GDM1 (cell line): ENCODE data around the gene MRPL10.
A peak's percentile ranks its signal among the peaks of the same experiment; 100 is the strongest.

Experiments used
- DNase-seq: peaks from one replicate; lab custom pipeline; 2025; lab: John Stamatoyannopoulos, UW

MRPL10 gene

GRCh38 chr17:47857551-47858455 is 26.5 kb upstream of the MRPL10 start:
- DNase-seq, result peak; percentile 45

DNA sequence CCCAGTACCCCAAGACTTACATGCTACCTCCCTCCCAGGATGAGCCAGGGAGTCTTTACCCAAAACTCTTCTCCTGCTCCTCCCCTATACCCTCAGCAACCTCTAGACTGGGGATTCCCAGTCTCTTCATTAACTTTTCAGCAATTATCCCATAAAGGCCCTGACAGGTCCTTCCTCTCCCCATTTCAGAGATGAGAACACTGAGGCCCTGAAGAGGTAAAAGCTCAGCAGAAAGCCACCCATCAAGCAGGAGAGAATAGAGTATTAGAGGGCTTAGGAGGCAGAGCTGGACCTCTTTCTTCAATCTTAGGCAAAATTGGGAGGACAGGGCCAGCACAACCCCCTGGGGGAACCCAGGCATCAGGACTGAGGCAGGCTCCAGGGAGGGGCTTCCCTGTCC is 25.5 kb upstream of the MRPL10 start:
- DNase-seq, result no peak

DNA sequence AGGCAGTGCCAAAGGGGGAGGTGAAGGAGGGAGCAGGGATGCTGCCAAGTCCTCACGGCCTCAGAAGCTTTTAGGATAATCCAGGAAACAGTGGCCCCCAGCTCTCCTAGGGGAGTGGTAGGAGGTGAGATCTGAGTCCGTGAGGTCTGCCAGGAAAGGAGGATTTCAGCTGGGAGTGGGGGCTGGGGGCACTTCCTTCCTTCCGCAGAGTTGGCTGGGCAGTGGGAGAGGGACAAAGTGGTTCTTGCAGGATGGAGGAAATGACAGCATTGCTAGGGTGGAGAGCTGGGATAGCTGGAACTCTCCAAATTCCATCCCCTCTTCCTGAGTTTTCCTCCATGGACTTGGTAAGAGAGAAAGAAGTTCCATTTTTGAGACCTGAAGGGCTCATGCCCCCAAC is 24.4 kb upstream of the MRPL10 start:
- DNase-seq, result no peak

GRCh38 chr17:47853616-47854015 is 22.3 kb upstream of the MRPL10 start:
- no peak for DNase-seq

DNA sequence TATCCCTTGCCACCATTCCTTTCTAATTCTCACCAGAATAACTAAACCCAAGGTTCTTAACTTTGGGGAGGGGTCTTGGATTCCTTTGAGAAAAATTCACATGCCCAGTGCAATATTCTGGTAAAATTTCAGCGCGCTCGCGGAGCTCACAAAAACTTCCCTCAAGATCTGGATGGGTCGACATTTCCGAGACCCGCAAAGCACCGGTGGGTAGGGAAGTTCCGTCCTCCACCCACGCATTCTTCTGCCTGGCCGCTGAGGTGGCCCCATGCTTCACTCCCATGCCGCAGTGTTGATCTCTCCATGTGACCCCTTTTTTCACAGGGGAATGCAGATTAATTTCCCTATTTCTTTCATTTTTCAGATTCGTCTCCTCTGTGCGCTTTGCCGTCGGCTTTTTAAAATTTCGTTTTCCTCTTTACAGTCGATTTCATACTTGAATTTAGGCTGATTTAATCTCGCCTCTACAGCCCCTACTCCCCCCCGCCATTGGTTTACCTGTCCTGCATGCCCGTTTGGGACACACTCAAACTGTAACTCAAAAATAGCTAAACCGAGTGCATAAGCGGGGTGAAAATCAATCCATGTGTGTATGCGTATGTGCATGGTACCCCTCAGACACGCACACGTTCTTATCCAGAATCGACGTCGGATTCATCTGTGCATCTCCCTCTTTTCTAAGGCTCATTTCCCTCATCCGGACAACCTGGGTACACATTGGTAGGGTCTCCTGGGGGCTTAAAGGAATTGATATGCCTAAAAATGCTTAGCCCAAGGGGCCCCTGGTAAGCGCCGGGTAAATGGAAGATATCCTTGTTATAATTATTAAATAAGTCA is 21.0 kb upstream of the MRPL10 start:
- DNase-seq, result no peak

DNA sequence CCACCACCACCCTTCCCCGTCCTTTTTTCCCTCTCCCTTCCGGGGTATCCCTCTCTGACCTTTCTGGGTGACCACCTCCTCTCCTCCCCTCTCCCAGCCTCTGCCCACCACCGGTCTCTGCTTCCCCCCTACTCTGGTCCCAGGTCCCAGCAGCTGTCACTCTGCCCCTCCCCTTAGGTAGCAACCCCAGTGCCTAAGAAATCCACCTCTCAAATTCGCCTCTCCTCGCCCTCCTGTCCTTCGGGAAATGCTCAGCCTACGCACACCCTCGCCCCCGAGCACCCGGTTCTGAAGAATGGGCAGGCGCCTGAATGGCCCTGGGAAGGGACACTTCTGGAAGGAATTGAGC is 20.4 kb upstream of the MRPL10 start:
- DNase-seq, result no peak

GRCh38 chr17:47850692-47851573 is 19.6 kb upstream of the MRPL10 start, which contains the start of gene SP6:
Gene SP6 (minus strand): TSS chr17:47851163. CDS start chr17:47848429, 2,734 bp downstream.
- DNase-seq, result no peak

GRCh38 chr17:47850373-47850691 is 19.0 kb upstream of the MRPL10 start:
- DNase-seq, result no peak

DNA sequence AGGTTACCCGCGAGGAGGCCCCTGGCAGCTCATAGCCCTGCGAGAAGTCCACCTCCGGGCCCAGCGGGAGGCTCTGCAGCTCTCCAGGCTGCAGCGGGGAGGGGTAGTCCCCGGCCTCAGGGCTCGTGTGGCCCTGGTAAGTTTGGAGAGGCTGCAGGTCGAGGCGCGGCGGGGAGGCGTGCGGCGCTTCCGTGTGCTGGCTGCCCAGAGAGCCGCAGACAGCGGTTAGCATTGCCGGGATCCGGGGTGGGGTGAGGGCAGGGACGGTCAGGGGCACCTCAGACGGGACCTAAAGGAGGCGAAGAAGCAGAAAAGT is 16.8 kb upstream of the MRPL10 start:
- no peak for DNase-seq

DNA sequence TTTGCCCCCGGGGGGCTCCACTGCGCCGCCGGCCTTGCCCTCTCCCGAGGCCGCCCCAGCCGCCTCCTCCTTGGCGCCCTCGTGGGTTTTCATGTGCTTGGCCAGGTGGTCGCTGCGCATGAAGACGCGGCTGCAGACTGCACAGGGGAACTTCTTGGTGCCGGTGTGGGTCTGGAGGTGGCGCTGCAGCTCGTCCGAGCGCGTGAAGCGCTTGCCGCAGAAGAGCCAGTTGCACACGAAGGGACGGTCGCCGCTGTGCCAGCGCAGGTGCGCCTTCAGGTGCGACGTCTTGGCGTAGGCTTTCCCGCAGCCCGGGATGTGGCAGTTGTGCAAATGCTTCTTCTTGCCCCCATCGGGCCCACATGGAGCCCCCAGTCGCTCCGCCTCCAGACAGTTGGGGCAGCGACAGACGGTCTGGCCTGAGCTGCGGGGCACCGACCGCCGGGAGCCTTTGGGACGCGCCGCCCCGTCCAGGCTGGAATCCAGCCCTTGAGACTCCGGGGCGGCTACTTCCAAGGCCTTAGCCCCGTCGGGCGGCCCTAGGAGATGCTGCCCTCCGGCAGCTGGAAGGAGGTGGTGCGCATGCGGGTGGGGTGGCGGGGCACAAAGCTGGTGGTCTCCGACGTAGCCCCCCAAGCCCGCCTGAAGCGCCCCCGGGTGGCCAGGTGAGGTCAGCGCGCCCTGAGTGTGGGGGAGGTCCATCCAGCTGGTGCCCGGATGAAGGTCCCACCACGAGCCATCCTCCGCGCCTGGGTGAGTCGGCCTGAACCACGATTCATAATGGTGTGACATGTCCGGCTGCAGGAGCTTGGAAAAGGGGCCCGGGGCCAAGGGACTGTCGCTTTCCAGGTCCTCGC is 16.2 kb upstream of the MRPL10 start:
- no peak for DNase-seq

DNA sequence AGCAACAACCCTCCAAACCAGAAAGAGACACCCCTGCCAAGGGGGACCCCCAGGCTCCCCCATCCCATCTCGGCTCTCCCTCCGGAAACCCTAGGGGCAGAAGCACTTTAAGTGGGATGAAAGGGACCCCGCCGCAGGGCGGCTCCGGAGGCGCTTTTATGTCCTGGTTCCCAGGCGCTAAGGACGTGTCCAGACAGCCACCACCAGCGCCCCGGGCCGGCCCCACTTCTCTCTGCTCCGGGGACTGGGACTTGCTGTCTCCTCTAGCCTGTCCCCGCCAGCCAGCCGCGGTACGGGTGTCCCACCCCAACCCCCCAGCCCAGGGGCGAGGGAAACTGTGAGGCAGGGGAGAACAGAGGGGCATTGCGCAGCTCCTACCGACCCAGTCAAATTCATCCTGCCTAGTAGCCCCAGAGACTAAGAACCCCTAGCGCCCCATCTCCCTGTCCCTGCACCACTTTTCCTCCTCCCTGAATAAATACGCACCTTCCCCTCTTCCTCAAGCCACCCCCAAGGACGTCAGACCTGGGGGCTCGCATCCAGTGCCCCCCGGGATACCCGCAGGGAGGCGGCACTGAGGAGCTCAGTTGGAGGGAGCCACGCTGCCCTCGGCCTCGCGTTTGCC is 15.5 kb upstream of the MRPL10 start:
- no peak for DNase-seq

- no peak for DNase-seq
These were observed 14.4 kb upstream of the MRPL10 start for GRCh38 chr17:47845716-47846075.

GRCh38 chr17:47844814-47845715 is 13.7 kb upstream of the MRPL10 start:
- DNase-seq, result no peak

DNA sequence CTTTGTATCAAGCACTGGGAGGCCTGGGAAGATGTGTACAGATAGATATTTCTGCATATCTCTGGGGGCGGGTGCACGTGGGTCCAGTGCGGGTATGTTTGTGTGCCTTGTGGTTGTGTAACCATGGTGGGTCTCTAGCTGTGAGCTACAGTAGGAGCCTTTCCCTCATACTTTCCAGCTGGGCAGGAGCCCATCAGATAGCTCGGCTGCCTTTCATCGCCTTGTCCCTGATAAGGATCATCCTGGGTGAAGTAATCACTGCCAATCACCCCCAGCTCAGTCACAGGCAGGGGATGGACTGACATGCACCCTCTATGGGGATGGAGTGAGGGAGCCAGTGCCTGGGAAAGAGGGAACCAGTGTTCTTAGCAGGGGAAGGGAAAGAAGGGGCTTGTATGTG is 12.9 kb upstream of the MRPL10 start:
- DNase-seq, result no peak

GRCh38 chr17:47843391-47843730 is 12.0 kb upstream of the MRPL10 start:
- no peak for DNase-seq

DNA sequence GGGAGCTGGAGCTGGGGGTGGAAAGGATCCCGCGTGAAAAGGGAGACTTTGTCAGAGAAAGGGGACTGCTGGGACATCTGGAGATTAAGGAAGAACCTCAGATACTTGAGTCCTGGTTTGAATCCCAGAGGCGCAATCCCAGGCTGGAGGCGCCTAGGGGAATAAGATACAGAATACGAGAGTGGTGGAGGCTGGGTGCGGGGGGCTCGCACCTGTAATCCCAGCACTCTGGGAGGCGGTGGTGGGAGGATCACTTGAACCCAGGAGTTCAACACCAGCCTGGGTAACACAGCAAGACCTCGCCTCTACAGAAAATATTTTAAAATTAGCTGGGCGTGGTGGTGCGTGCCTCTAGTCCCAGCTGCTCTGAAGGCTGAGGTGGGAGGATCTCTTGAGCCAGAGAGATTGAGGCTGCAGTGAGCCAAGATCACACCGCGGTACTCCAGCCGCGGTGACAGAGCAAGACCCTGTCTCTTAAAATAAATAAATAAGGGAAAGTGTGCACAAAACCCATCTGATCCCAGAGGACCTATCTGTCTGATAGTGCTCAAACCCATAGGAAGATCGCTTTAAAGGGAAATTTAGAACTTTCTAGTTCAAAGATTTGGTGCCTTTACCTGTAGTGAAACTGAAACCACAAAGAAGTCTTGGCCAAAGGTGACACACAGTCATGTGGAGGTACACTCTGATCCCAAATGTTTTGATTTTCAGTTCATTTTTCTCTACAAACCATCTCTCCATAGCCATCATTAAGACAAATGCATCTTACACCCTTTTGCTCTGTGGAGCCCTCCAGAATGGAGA is 10.3 kb upstream of the MRPL10 start:
- no peak for DNase-seq

DNA sequence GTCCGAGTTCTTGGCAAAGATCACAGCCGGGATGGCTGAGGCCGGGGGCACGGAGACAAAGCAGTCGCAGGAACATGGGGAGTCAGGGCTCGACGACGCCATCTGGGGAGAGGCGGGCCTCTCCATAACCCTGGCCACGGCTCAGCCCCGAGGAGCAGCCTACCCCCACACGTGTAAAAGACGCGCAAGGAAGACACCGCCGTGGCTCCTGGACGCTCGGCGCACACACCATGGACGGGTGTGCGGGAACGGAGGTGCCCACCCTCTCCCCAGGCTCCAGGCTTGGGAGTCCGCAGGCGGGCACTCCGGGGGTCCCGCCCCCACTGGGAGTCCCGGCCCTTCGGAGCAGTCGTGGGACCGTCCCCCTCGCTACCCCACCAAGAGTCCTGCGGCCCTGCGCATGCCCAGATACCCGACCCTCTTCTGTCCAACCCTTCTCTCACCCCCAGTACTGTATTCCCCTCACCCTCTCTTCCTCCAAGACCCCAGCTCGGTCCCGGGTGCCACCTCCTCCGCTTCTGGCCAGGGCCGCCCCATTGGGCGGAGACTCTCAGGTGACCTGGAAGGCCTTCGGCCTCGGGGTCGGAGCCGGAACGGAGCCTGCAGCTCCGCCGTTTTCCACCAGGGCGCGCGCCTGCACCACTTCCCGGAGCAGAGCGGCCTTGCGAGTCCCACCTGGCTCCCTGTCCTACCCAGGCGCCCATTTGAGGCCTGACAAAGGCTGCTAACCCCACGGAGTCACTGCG is 9.6 kb upstream of the MRPL10 start, which contains the start of gene SCRN2:
Gene SCRN2, minus strand, starts transcription at position 532 of the 746 bp plus-strand sequence. Its CDS starts 430 bp downstream, at position 102.
- peak; percentile 89 for DNase-seq

DNA sequence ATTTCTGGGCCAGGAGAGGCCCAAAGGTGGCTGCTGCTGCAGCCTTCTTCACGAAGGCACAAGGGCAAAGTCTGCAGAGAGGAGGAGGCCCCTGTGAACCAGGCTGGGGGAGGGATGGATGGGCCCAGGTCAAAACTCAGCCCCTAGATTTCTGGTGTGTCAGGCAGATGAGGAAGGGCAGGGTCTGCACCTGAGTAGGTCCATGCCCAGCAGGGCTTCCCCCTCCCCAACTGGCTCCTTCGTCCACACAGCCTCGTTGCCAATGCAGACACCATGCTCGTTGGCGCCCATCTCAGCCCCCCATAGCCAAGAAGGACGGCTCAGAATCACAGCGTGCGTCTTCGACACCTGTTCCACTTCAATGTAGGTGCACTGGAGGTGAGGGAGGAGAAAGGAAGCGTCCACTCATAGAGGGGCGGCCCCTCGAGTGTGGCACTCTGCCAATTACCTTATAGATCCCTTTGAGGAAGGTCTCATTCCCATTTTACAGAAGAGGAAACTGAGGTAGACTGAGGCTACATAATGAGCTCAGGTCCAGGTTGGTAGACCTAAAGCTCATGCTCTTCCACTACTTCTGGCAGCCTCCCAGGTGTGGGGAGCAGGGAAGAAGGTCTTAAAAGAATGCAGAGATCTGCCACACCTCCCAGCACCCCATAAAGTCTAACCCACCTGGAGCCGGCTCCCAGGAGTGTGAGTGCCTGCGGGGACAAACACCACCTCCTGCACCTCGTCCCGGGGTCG is 8.8 kb upstream of the MRPL10 start:
- DNase-seq, result no peak
